Ovary (tissue), 9 donors: ENCODE results near the gene CENPV. TPM values are rescaled to one million over a fixed set of nuclear protein-coding genes. Genes with fewer than 3 reads are reported as not detected.
"Not testable (repeated sequence)": the region's sequence is repeated elsewhere in the genome, so short reads cannot be mapped to it uniquely, and the experiment has no call there.

ENCODE experiments used
- DNase-seq, 5 donors: peaks; one replicate each; pipeline ENCODE4 v3.0.0-alpha.2; 2019 to 2020
- H3K27ac ChIP-seq, 2 donors: fragments of 200-600 bp; one replicate each; pipeline versions ENCODE4 v1.5.1 to v1.8.0; 2019 to 2022
- H3K27me3 ChIP-seq: fragments of 200-600 bp; one replicate; pipeline ENCODE4 v1.8.0; 2022
- H3K36me3 ChIP-seq: fragments of 200-600 bp; sonication (generic); one replicate; pipeline ENCODE4 v1.5.1; 2019
- H3K4me1 ChIP-seq: one replicate; pipeline ENCODE4 v1.8.1; 2013; ENCODE audit warnings: mild to moderate bottlenecking, moderate library complexity; ENCODE audit not compliant: insufficient read depth
- H3K4me3 ChIP-seq: fragments of 200-600 bp; sonication (generic); one replicate; pipeline ENCODE4 v1.5.1; 2017
- H3K9me3 ChIP-seq, 2 donors: fragments of 200-600 bp in 1 of 2; sonication (generic) in 1 of 2; one replicate each; pipeline versions ENCODE4 v1.5.1 to v1.8.1; 2013 to 2019; ENCODE audit warnings: mild to moderate bottlenecking in 1 of 2, moderate library complexity in 1 of 2
- EP300 ChIP-seq: sonication (generic); formaldehyde crosslinking; IDR thresholded peaks from one replicate; pipeline ENCODE4 v1.6.1; 2017; ENCODE audit warnings: antibody characterized with exemption
- POLR2A ChIP-seq: fragments of 450-650 bp; IDR thresholded peaks from one replicate; pipeline ENCODE4 v1.6.1; 2017; ENCODE audit warnings: antibody characterized with exemption, mild to moderate bottlenecking, moderate library complexity
- WGBS, 3 donors: extraction: QIAGEN DNeasy Blood & Tissue Kit in 1 of 3; methylation state at CpG; one replicate each; pipeline versions ENCODE4 v1.1.5 to v1.1.7; 2013 to 2017; 5-methylcytosine and 5-hydroxymethylcytosine counted together
- intact Hi-C, 4 donors: fragments of 100-400 bp; cut with DNase I; formaldehyde crosslinking; loops; one replicate each; pipeline versions ENCODE4 v1.11.0 to v1.15.1; 2022 to 2023
- polyA plus RNA-seq, 2 donors: library from polyadenylated mRNA; stranded (reverse); fragments of 200-250 nt in 1 of 2; fragments of 350-450 nt in 1 of 2; fragmentation: Illumina TruSeq in 1 of 2; extraction: RNeasy Lipid Tissue Mini Kit (QIAGEN cat#74804) in 1 of 2; gene quantifications; one replicate each; pipeline ENCODE4 v1.2.3, GENCODE V29; 2013 to 2014
- total RNA-seq, 7 donors: library from RNA; depleted of rRNA in 2 of 7; stranded (reverse); fragments of >200 nt in 2 of 7; fragmentation: NEBNext Ultra II Directional in 3 of 7; extraction: Animal tissue kit (Norgen Biotek cat#: 25700) in 3 of 7; gene quantifications; one replicate each; pipeline versions ENCODE4 v1.1.0 to v1.2.4, GENCODE V29; 2016 to 2023
- TF ChIP-seq, protein P1 (sequence below), 3 donors: fragments of 450-650 bp in 2 of 3; fragments of 200-600 bp in 1 of 3; IDR thresholded peaks; one replicate each; pipeline versions ENCODE4 v1.5.1 to v1.8.0; 2016 to 2022; ENCODE audit warnings: antibody characterized with exemption in 3 of 3, mild to moderate bottlenecking in 1 of 3
- donor health status: DM: no; HTN: no; CAD: no; lungs with moderate emphysema.
- donor health status: DM: no; HTN: no; CAD: no.
- donor health status: Bipolar disorder and iron deficiency.
- donor health status: DM: yes; HTN: yes; CAD: no.
- donor health status: DM: no; HTN: no; CAD: no.
- donor health status: DM: yes; HTN: yes; CAD: no.

The CENPV gene
- total and polyA plus RNA-seq, 9 donors, result 18.8 to 38.9 (median 33.2) TPM

GRCh38 chr17:16391451-16391850 is 38.2 kb upstream of the CENPV start:
- no peaks in the 10 kb centered on the region for H3K36me3 ChIP-seq
- no peaks in the 10 kb centered on the region for H3K27me3 ChIP-seq
- no peaks in the 10 kb centered on the region for H3K9me3 ChIP-seq
- H3K27ac ChIP-seq, result no peak overlapping the region
- peaks cover 3% of the 10 kb centered on the region for H3K4me1 ChIP-seq
- DNase-seq, result no peak
- intact Hi-C loops, result no loop called here
- WGBS, 3 donors, result 94 to 95% (median 94%) methylated on average over 13 of the region's 13 CpGs
- TF ChIP-seq POLR2A, result no peak
- TF ChIP-seq, protein P1, sequence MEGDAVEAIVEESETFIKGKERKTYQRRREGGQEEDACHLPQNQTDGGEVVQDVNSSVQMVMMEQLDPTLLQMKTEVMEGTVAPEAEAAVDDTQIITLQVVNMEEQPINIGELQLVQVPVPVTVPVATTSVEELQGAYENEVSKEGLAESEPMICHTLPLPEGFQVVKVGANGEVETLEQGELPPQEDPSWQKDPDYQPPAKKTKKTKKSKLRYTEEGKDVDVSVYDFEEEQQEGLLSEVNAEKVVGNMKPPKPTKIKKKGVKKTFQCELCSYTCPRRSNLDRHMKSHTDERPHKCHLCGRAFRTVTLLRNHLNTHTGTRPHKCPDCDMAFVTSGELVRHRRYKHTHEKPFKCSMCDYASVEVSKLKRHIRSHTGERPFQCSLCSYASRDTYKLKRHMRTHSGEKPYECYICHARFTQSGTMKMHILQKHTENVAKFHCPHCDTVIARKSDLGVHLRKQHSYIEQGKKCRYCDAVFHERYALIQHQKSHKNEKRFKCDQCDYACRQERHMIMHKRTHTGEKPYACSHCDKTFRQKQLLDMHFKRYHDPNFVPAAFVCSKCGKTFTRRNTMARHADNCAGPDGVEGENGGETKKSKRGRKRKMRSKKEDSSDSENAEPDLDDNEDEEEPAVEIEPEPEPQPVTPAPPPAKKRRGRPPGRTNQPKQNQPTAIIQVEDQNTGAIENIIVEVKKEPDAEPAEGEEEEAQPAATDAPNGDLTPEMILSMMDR (IDR thresholded peaks at IDR 0.05), result no peak
- TF ChIP-seq EP300, result no peak
- H3K4me3 ChIP-seq, result no peak overlapping the region

DNA sequence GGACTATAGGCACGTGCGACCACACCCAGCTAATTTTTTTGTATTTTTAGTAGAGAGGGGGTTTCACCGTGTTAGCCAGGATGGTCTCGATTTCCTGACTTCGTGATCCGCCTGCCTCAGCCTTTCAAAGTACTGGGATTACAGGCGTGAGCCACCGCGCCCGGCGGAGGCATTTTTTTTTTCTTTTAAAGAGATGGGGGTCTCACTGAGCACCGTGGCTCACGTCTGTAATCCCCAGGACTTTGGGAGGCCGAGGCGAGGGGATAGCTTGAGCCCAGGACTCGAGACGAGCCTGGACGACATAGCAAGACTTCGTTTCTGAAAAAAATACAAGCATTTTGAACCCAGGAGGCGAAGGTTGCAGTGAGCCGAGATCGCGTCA is 32.8 kb upstream of the CENPV start:
- WGBS, 3 donors, result 49 to 72% (median 61%) methylated on average over 23 of the region's 23 CpGs
- not testable (repeated sequence) for DNase-seq, H3K36me3 ChIP-seq, H3K4me1 ChIP-seq, H3K9me3 ChIP-seq, H3K27me3 ChIP-seq, H3K27ac ChIP-seq
- intact Hi-C loops, result loop anchor here in 2 of 4 donors (10.0 kb wide), 2 partner anchors 49 to 139 kb away; no protein-coding TSS in a partner anchor
- peak overlapping the region; percentile 41 for H3K4me3 ChIP-seq

- H3K27ac ChIP-seq, result no peak overlapping the region
Measured at GRCh38 chr17:16384557-16384956, 31.3 kb upstream of the CENPV start.

DNA sequence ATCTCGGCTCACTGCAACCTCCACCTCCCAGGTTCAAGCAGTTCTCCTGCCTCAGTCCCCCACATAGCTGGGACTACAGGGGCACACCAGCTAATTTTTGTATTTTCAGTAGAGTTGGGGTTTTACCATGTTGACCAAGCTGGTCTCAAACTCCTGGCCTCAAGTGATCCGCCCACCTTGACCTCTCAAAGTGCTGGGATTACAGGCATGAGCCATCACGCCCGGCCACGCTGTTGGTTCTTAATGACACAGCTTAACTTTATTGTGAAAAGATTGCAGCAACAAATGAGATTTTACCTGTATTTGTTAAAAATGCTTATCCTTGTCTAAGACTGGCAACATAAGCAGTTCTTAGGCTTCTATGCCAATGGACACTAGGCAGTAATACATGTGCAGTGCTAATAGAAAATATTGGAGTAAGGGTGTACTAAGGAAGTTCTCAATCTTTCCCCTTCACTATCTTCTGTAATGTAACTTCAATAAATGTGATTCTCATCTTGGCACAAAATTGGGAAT is 30.6 kb upstream of the CENPV start:
- H3K4me3 ChIP-seq, result no peak overlapping the region

More at GRCh38 chr17:16384557-16384956, 31.3 kb upstream of the CENPV start:
- intact Hi-C loops, result loop anchor here in 2 of 4 donors (10.0 kb wide), 2 partner anchors 50 to 140 kb away; no protein-coding TSS in a partner anchor
- Histone ChIP-seq H3K4me1 (no peaks in the 10 kb centered on the region), H3K36me3 (no peaks in the 10 kb centered on the region), H3K27me3 (no peaks in the 10 kb centered on the region), H3K9me3 (no peaks in the 10 kb centered on the region), H3K4me3 (no peak overlapping the region)
- WGBS, 3 donors, result 79 to 89% (median 86%) methylated on average over 5 of the region's 5 CpGs
- TF ChIP-seq, protein P1 (IDR thresholded peaks at IDR 0.05), result no peak
- TF ChIP-seq EP300, result no peak
- TF ChIP-seq POLR2A, result no peak
- no peak for DNase-seq

DNA sequence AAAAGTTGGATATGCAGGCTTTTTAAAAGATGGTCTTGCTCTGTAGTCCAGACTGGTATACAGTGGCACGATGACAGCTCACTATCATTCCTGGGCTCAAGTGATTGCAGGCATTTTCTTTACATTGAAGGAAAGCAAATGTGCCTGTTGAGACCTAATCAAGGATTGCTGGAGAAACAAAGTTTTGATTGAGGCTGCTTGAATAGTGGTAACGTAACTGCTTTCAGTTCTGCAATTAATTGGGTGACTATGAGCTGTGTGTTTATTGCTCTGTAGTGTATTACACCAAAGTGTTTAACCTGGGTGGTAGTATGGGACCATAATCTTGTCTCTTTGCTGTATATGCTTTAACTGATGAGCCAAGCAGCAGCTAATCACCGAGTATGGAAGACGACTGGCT is 29.9 kb upstream of the CENPV start:
- H3K36me3 ChIP-seq, result no peaks in the 10 kb centered on the region
- intact Hi-C loops, result loop anchor here in 2 of 4 donors (10.0 kb wide), 2 partner anchors 52 to 142 kb away; no protein-coding TSS in a partner anchor
- H3K4me3 ChIP-seq, result no peak overlapping the region
- no peak for DNase-seq
- H3K27ac ChIP-seq, result no peak overlapping the region
- TF ChIP-seq, protein P1 (IDR thresholded peaks at IDR 0.05), result no peak
- TF ChIP-seq POLR2A (no peak), EP300 (no peak)
- WGBS, 3 donors, result 73 to 86% (median 86%) methylated on average over 4 of the region's 4 CpGs
- no peaks in the 10 kb centered on the region for H3K4me1 ChIP-seq
- no peaks in the 10 kb centered on the region for H3K27me3 ChIP-seq
- H3K9me3 ChIP-seq, result no peaks in the 10 kb centered on the region

More for the DNA sequence above, 30.6 kb upstream of the CENPV start:
- intact Hi-C loops, result loop anchor here in 2 of 4 donors (10.0 kb wide), 2 partner anchors 51 to 141 kb away; no protein-coding TSS in a partner anchor
- Histone ChIP-seq H3K36me3 (no peaks in the 10 kb centered on the region), H3K9me3 (no peaks in the 10 kb centered on the region), H3K27me3 (no peaks in the 10 kb centered on the region), H3K4me1 (no peaks in the 10 kb centered on the region), H3K27ac (no peak overlapping the region)
- no peak for DNase-seq
- 86 to 96% (median 95%) methylated on average over 5 of the region's 5 CpGs for WGBS, 3 donors
- TF ChIP-seq, protein P1 (IDR thresholded peaks at IDR 0.05), result no peak
- TF ChIP-seq POLR2A (no peak), EP300 (no peak)
